H1 (cell line): ENCODE data around the gene ST7L. TPM values are rescaled to one million over a fixed set of nuclear protein-coding genes. Genes with fewer than 3 reads are reported as not detected.

ENCODE experiments used
- CTCF ChIA-PET: fragments of 300-600 bp; sonication (Branson Sonifier 250); formaldehyde crosslinking; loops from one replicate; lab custom pipeline; 2021; ENCODE audit not compliant: partially characterized antibody; lab: Charles Lee
- POLR2A ChIA-PET: fragments of 300-600 bp; sonication (Branson Sonifier 250); formaldehyde crosslinking; loops from one replicate; lab custom pipeline; 2021; ENCODE audit warnings: inconsistent platforms; ENCODE audit not compliant: partially characterized antibody; lab: Charles Lee
- DNase-seq, 2 experiments: peaks; one replicate each; pipeline versions ENCODE4 v3.0.0 to v3.0.0-alpha.2; 2010 to 2022; ENCODE audit warnings: low spot score in 2 of 2, low read depth in 1 of 2, mixed read lengths in 1 of 2
- FAIRE-seq: peaks from 2 replicates; lab custom pipeline; 2011; peaks lifted over from hg19 to GRCh38; lab: Jason Lieb, UNC
- H2AFZ ChIP-seq: 2 replicates; pipeline ENCODE4 v1.8.1; 2012; ENCODE audit warnings: low read length, inconsistent platforms
- H2AK5ac ChIP-seq: 2 replicates; pipeline ENCODE4 v1.6.1; 2013; ENCODE audit warnings: low read depth, low read length
- H2BK120ac ChIP-seq: replicated peaks from 2 replicates; pipeline ENCODE3; 2013; ENCODE audit warnings: low read depth, low read length, inconsistent platforms
- H2BK12ac ChIP-seq: 2 replicates; pipeline ENCODE4 v1.6.1; 2013; ENCODE audit warnings: low read depth, low read length
- H2BK15ac ChIP-seq: 2 replicates; pipeline ENCODE4 v1.6.1; 2013; ENCODE audit warnings: low read length
- H2BK20ac ChIP-seq: 2 replicates; pipeline ENCODE4 v1.6.1; 2013; ENCODE audit warnings: low read length
- H2BK5ac ChIP-seq: 2 replicates; pipeline ENCODE4 v1.6.1; 2013; ENCODE audit warnings: low read depth, low read length
- H3K14ac ChIP-seq: 2 replicates; pipeline ENCODE4 v1.6.1; 2013; ENCODE audit warnings: inconsistent platforms; ENCODE audit not compliant: insufficient read length
- H3K18ac ChIP-seq: 2 replicates; pipeline ENCODE4 v1.6.1; 2013; ENCODE audit warnings: low read length; ENCODE audit errors: extremely low read depth
- H3K23ac ChIP-seq: 2 replicates; pipeline ENCODE4 v1.6.1; 2013; ENCODE audit warnings: inconsistent platforms; ENCODE audit not compliant: insufficient read length
- H3K23me2 ChIP-seq: 2 replicates; pipeline ENCODE4 v1.6.1; 2013; ENCODE audit warnings: low read depth, low read length
- H3K27ac ChIP-seq: 2 replicates; pipeline ENCODE4 v1.6.1; 2011; ENCODE audit warnings: low read depth, low read length, inconsistent platforms
- H3K27me3 ChIP-seq, 4 experiments: replicated peaks in 1 of 4; 1 replicate in 1 of 4; 2 replicates in 3 of 4; pipeline versions ENCODE4 v1.6.1 to v1.8.1; 2011 to 2013; ENCODE audit warnings: low read length in 3 of 4, mild to moderate bottlenecking in 3 of 4, inconsistent platforms in 2 of 4, mixed read lengths in 2 of 4, moderate library complexity in 1 of 4; ENCODE audit not compliant: control insufficient read depth in 3 of 4, insufficient read depth in 3 of 4; ENCODE audit errors: extremely low read depth in 1 of 4
- H3K36me3 ChIP-seq, 4 experiments: 2 replicates each; pipeline versions ENCODE4 v1.6.1 to v1.8.1; 2011 to 2013; ENCODE audit warnings: mild to moderate bottlenecking in 4 of 4, low read length in 3 of 4, moderate library complexity in 2 of 4, control low read depth in 1 of 4, inconsistent platforms in 1 of 4; ENCODE audit not compliant: insufficient read depth in 4 of 4, control insufficient read depth in 2 of 4
- H3K4ac ChIP-seq: replicated peaks from 2 replicates; pipeline ENCODE3; 2013; ENCODE audit warnings: low read length, low read depth, mixed read lengths, inconsistent platforms; ENCODE audit not compliant: insufficient read length
- H3K4me1 ChIP-seq, 4 experiments: replicated peaks in 1 of 4; 1 replicate in 1 of 4; 2 replicates in 3 of 4; pipeline versions ENCODE4 v1.6.1 to v1.8.1; 2011 to 2013; ENCODE audit warnings: low read length in 3 of 4, inconsistent platforms in 2 of 4, mixed read lengths in 1 of 4; ENCODE audit not compliant: insufficient read depth in 4 of 4, control insufficient read depth in 3 of 4
- H3K4me2 ChIP-seq, 2 experiments: 2 replicates each; pipeline versions ENCODE4 v1.6.1 to v1.8.1; 2011 to 2013; ENCODE audit warnings: low read depth in 2 of 2, low read length in 2 of 2, control low read depth in 1 of 2, inconsistent platforms in 1 of 2, mild to moderate bottlenecking in 1 of 2; ENCODE audit not compliant: insufficient read depth in 1 of 2
- H3K4me3 ChIP-seq, 4 experiments: fragments of 200-600, 300-600 bp in 1 of 4; sonication (generic), shearing (Covaris generic), sonication (Bioruptor Twin) in 1 of 4; 2 replicates each; pipeline versions ENCODE4 v1.5.1 to v1.8.1; 2011 to 2016; ENCODE audit warnings: low read length in 4 of 4, low read depth in 3 of 4, control low read depth in 2 of 4, inconsistent platforms in 2 of 4, mild to moderate bottlenecking in 2 of 4, mixed read lengths in 1 of 4, moderate library complexity in 1 of 4; ENCODE audit not compliant: insufficient read depth in 2 of 4; ENCODE audit errors: extremely low read depth in 1 of 4
- H3K56ac ChIP-seq: replicated peaks from 2 replicates; pipeline ENCODE3; 2013; ENCODE audit warnings: low read depth, mild to moderate bottlenecking, mixed read lengths, low read length, inconsistent platforms; ENCODE audit not compliant: insufficient read length
- H3K79me1 ChIP-seq: 2 replicates; pipeline ENCODE4 v1.6.1; 2013; ENCODE audit warnings: low read depth, low read length, control low read depth
- H3K79me2 ChIP-seq, 2 experiments: 2 replicates each; pipeline versions ENCODE4 v1.6.1 to v1.8.1; 2012 to 2013; ENCODE audit warnings: low read length in 2 of 2, mild to moderate bottlenecking in 2 of 2, inconsistent platforms in 1 of 2; ENCODE audit not compliant: insufficient read depth in 2 of 2, control insufficient read depth in 1 of 2
- H3K9ac ChIP-seq, 4 experiments: replicated peaks in 1 of 4; 1 replicate in 1 of 4; 2 replicates in 3 of 4; pipeline versions ENCODE4 v1.6.1 to v1.8.1; 2011 to 2013; ENCODE audit warnings: low read depth in 3 of 4, low read length in 3 of 4, control low read depth in 2 of 4, mild to moderate bottlenecking in 2 of 4, moderate library complexity in 2 of 4, inconsistent platforms in 1 of 4; ENCODE audit errors: extremely low read depth in 1 of 4
- H3K9me3 ChIP-seq, 2 experiments: 2 replicates each; pipeline versions ENCODE4 v1.6.1 to v1.8.1; 2012 to 2013; ENCODE audit warnings: mild to moderate bottlenecking in 2 of 2, moderate library complexity in 2 of 2, control low read depth in 1 of 2, inconsistent platforms in 1 of 2, low read depth in 1 of 2, low read length in 1 of 2, mixed read lengths in 1 of 2; ENCODE audit not compliant: insufficient read depth in 2 of 2
- H4K20me1 ChIP-seq, 2 experiments: replicated peaks in 1 of 2; 2 replicates each; pipeline versions ENCODE3 to v1.8.1; 2011 to 2013; ENCODE audit warnings: inconsistent platforms in 2 of 2, low read length in 2 of 2, mild to moderate bottlenecking in 1 of 2; ENCODE audit not compliant: insufficient read depth in 2 of 2, control insufficient read depth in 1 of 2
- H4K5ac ChIP-seq: 2 replicates; pipeline ENCODE4 v1.6.1; 2013; ENCODE audit warnings: low read length, low read depth, mixed read lengths, inconsistent platforms; ENCODE audit not compliant: insufficient read length
- H4K8ac ChIP-seq: 2 replicates; pipeline ENCODE4 v1.8.0; 2013; ENCODE audit warnings: mild to moderate bottlenecking, moderate library complexity, low read length, inconsistent platforms; ENCODE audit not compliant: insufficient read depth; ENCODE audit errors: extremely low read depth
- H4K91ac ChIP-seq: replicated peaks from 2 replicates; pipeline ENCODE3; 2013; ENCODE audit warnings: low read length, mixed read lengths, inconsistent platforms; ENCODE audit not compliant: insufficient read length
- BACH1 ChIP-seq: IDR thresholded peaks from 2 replicates; pipeline ENCODE4 v1.6.1; 2012; ENCODE audit warnings: low read length, improper control_type of control experiment
- EZH2 ChIP-seq: fragments of 200-600 bp; sonication (generic); IDR thresholded peaks from 2 replicates; pipeline ENCODE4 v1.7.1; 2012; ENCODE audit warnings: low read depth, mild to moderate bottlenecking, moderate library complexity, low read length, inconsistent platforms; ENCODE audit not compliant: severe bottlenecking
- FOSL1 ChIP-seq: IDR thresholded peaks from 2 replicates; pipeline ENCODE4 v1.6.1; 2011; ENCODE audit warnings: mild to moderate bottlenecking, low read depth, low read length, moderate library complexity; ENCODE audit not compliant: insufficient read depth
- GTF2F1 ChIP-seq: IDR thresholded peaks from 2 replicates; pipeline ENCODE4 v1.6.1; 2012; ENCODE audit warnings: low read depth, low read length, improper control_type of control experiment, borderline replicate concordance
- HDAC6 ChIP-seq: IDR thresholded peaks from one replicate; pipeline ENCODE4 v1.7.1; 2012; ENCODE audit warnings: low read depth, mild to moderate bottlenecking, inconsistent platforms, low read length, moderate library complexity
- POLR2A ChIP-seq, 2 experiments: IDR thresholded peaks; 1 replicate in 1 of 2; 2 replicates in 1 of 2; pipeline ENCODE4 v1.6.1; 2011; ENCODE audit warnings: low read depth in 2 of 2, low read length in 2 of 2, mild to moderate bottlenecking in 2 of 2; ENCODE audit errors: control extremely low read depth in 1 of 2
- RNF2 ChIP-seq: fragments of 200-900, 300-1000 bp; sonication (generic); IDR thresholded peaks from 2 replicates; pipeline ENCODE4 v1.7.1; 2016; ENCODE audit warnings: borderline replicate concordance, low read depth, mild to moderate bottlenecking, antibody characterized with exemption, low read length; ENCODE audit not compliant: poor library complexity, severe bottlenecking; ENCODE audit errors: missing control alignments
- SIN3A ChIP-seq, 2 experiments: IDR thresholded peaks in 1 of 2; conservative IDR thresholded peaks in 1 of 2; 2 replicates each; pipeline ENCODE4 v1.6.1; 2011 to 2012; ENCODE audit warnings: low read length in 2 of 2, improper control_type of control experiment in 1 of 2, low read depth in 1 of 2, mild to moderate bottlenecking in 1 of 2
- SUZ12 ChIP-seq: fragments of 200-600 bp; sonication (generic); IDR thresholded peaks from 2 replicates; pipeline ENCODE4 v1.6.1; 2012; ENCODE audit warnings: mild to moderate bottlenecking, inconsistent platforms, low read length, moderate library complexity, mixed read lengths
- TEAD4 ChIP-seq: IDR thresholded peaks from 2 replicates; pipeline ENCODE4 v1.6.1; 2012; ENCODE audit warnings: low read depth, low read length, inconsistent platforms, mixed read lengths
- WGBS, 2 experiments: shearing (Covaris generic) in 1 of 2; methylation state at CpG; one replicate each; pipeline versions ENCODE4 v1.1.6 to v1.1.7; 2013 to 2015; ENCODE audit warnings: low lambda C conversion rate in 2 of 2, mixed read lengths in 2 of 2, inconsistent platforms in 1 of 2, low coverage in 1 of 2, missing lambda C conversion rate in 1 of 2; ENCODE audit not compliant: insufficient replicate concordance in 2 of 2, insufficient coverage in 1 of 2, insufficient read length in 1 of 2; ENCODE audit errors: extremely low coverage in 1 of 2, missing lambda C conversion rate in 1 of 2; 5-methylcytosine and 5-hydroxymethylcytosine counted together
- polyA plus RNA-seq, 7 experiments: library from polyadenylated mRNA; depleted of rRNA in 3 of 7; stranded (reverse) in 5 of 7; unstranded in 2 of 7; fragments of >200 nt in 5 of 7; fragments of 200-250 nt in 2 of 7; gene quantifications; 1 replicate in 5 of 7; 2 replicates in 1 of 7; 4 replicates in 1 of 7; pipeline versions ENCODE4 v1.2.1 to v1.2.3, GENCODE V29; 2011 to 2013; ENCODE audit warnings: missing spikeins in 2 of 7, mixed read lengths in 2 of 7
- total RNA-seq: library from RNA; stranded (reverse); fragmentation: NEBNext Ultra II Directional; extraction: Animal tissue kit (Norgen Biotek cat#: 25700); gene quantifications from 2 replicates; pipeline ENCODE4 v1.2.1, GENCODE V29; 2021
- TF ChIP-seq, protein P1 (sequence below), 3 experiments: IDR thresholded peaks; 1 replicate in 2 of 3; 2 replicates in 1 of 3; pipeline versions ENCODE4 v1.5.1 to v1.6.1; 2011; ENCODE audit warnings: low read length in 3 of 3, mild to moderate bottlenecking in 3 of 3, inconsistent platforms in 2 of 3, low read depth in 1 of 3, moderate library complexity in 1 of 3; ENCODE audit not compliant: insufficient read depth in 1 of 3; ENCODE audit errors: control extremely low read depth in 1 of 3

Gene ST7L
- total and polyA plus RNA-seq, 2 of the 8 experiments (the other 6 are each of a cell fraction or from before 2014, with no cell fraction given) = 9.6 to 16.2 TPM

GRCh38 chr1:112536561-112536960 lies 82.4 kb downstream of the ST7L start:
- H3K23ac ChIP-seq = no peak overlapping the region
- H2BK20ac ChIP-seq = no peak overlapping the region
- no peak for FAIRE-seq
- no peaks in the 10 kb centered on the region for H3K9me3 ChIP-seq
- H4K8ac ChIP-seq = no peak overlapping the region
- no peaks in the 10 kb centered on the region for H3K27me3 ChIP-seq
- CTCF ChIA-PET = interaction anchor here (1.1 kb wide), 1 partner anchor 9 kb away, joined by 3 read pairs; no protein-coding TSS in a partner anchor
- no peak overlapping the region for H4K91ac ChIP-seq
- no peak overlapping the region for H3K56ac ChIP-seq
- H3K79me1 ChIP-seq = no peaks in the 10 kb centered on the region
- WGBS, 2 experiments = 81% methylated on average over 2 of the region's 2 CpGs; no CpG with 5 or more reads in 1 of the 2 experiments
- no peaks in the 10 kb centered on the region for H3K79me2 ChIP-seq
- POLR2A ChIA-PET = interaction anchor here (0.6 kb wide), 1 partner anchor 97 kb away, joined by 4 read pairs; no protein-coding TSS in a partner anchor
- H4K5ac ChIP-seq = no peak overlapping the region
- no peak overlapping the region for H3K27ac ChIP-seq
- H2BK15ac ChIP-seq = no peak overlapping the region
- H3K23me2 ChIP-seq = no peaks in the 10 kb centered on the region
- H3K4me3 ChIP-seq = no peak overlapping the region
- H2BK12ac ChIP-seq = no peak overlapping the region
- no peaks in the 10 kb centered on the region for H3K4me1 ChIP-seq
- H2BK5ac ChIP-seq = no peak overlapping the region
- H3K14ac ChIP-seq = no peak overlapping the region
- H2BK120ac ChIP-seq = no peak overlapping the region
- no peak overlapping the region for H2AK5ac ChIP-seq
- no peak for DNase-seq
- H2AFZ ChIP-seq = no peak overlapping the region
- H3K9ac ChIP-seq = no peak overlapping the region
- H3K4ac ChIP-seq = no peak overlapping the region
- no peak overlapping the region for H3K18ac ChIP-seq
- H3K4me2 ChIP-seq = no peak overlapping the region
- peaks cover 0 to 8% (median 0%) of the 10 kb centered on the region in 4 experiments; a peak in 1 of 8 replicates for H3K36me3 ChIP-seq
- no peaks in the 10 kb centered on the region for H4K20me1 ChIP-seq
- TF ChIP-seq POLR2A (IDR thresholded peaks at IDR 0.05; ENCODE audit: control extremely low read depth in 1 of 2, low read depth in 2 of 2, low read length in 2 of 2) (no peak), FOSL1 (no peak), TEAD4 (no peak), BACH1 (no peak), SUZ12 (no peak), GTF2F1 (no peak), SIN3A (conservative IDR thresholded peaks at IDR 0.05 in 1 of 2, IDR thresholded peaks at IDR 0.05 in 1 of 2; ENCODE audit: low read depth in 1 of 2, low read length in 2 of 2) (no peak), RNF2 (no peak), EZH2 (no peak), HDAC6 (no peak)
- TF ChIP-seq, protein P1, sequence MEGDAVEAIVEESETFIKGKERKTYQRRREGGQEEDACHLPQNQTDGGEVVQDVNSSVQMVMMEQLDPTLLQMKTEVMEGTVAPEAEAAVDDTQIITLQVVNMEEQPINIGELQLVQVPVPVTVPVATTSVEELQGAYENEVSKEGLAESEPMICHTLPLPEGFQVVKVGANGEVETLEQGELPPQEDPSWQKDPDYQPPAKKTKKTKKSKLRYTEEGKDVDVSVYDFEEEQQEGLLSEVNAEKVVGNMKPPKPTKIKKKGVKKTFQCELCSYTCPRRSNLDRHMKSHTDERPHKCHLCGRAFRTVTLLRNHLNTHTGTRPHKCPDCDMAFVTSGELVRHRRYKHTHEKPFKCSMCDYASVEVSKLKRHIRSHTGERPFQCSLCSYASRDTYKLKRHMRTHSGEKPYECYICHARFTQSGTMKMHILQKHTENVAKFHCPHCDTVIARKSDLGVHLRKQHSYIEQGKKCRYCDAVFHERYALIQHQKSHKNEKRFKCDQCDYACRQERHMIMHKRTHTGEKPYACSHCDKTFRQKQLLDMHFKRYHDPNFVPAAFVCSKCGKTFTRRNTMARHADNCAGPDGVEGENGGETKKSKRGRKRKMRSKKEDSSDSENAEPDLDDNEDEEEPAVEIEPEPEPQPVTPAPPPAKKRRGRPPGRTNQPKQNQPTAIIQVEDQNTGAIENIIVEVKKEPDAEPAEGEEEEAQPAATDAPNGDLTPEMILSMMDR (IDR thresholded peaks at IDR 0.05; ENCODE audit: control extremely low read depth in 1 of 3, insufficient read depth in 1 of 3, low read depth in 1 of 3, low read length in 3 of 3) = no peak
